PFSK-1 (cell line): ENCODE data around the gene TMEM156.

Experiments used
- FOXP2 ChIP-seq: optimal IDR thresholded peaks from 2 replicates; pipeline ENCODE3; 2011; ENCODE audit warnings: borderline replicate concordance, control low read depth, inconsistent platforms; ENCODE audit not compliant: insufficient read depth; ENCODE audit errors: extremely low read length, extremely low read depth
- POLR2AphosphoS5 ChIP-seq: IDR thresholded peaks from 2 replicates; pipeline ENCODE4 v1.6.1; 2012; ENCODE audit warnings: low read depth, mild to moderate bottlenecking, control low read depth, low read length, moderate library complexity
- TAF1 ChIP-seq: IDR thresholded peaks from 2 replicates; pipeline ENCODE4 v1.6.1; 2012; ENCODE audit warnings: low read length, control low read depth, borderline replicate concordance; ENCODE audit not compliant: insufficient read depth

- TF ChIP-seq POLR2AphosphoS5 (no peak), FOXP2 (no peak), TAF1 (no peak)
These were observed 88.9 kb downstream of the TMEM156 start for GRCh38 chr4:38943343-38943742.
